NCI-H1436 (cell line): Measurements from ENCODE around the gene IL1RAPL1.

ENCODE experiments used
- DNase-seq: peaks from one replicate; lab custom pipeline; 2025; lab: John Stamatoyannopoulos, UW

The IL1RAPL1 gene

GRCh38 chrX:29792335-29792734 lies 1205.1 kb downstream of the IL1RAPL1 start:
- DNase-seq, result no peak

- no peak for DNase-seq
Measured at GRCh38 chrX:29797156-29797555, 1209.9 kb downstream of the IL1RAPL1 start.

DNA sequence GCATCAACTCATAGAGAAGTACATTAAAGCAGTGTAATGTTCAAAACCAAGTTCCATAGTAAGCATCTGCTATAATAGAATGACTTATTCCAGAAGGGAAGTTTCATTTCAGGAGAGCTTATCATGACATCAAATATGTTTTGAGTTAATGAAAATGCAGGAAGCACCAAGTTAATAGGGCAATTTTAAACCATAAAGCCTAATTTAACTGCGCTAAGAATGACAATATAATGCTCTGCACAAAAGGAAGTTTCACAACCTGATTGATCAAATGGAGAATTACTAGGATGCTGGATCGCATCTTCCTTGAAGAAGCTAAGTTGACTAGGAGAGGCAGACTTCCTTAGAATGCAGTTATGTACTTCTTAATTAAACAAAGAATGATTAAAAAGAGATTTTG lies 1211.2 kb downstream of the IL1RAPL1 start:
- no peak for DNase-seq

- DNase-seq, result no peak
Measured at GRCh38 chrX:29813174-29813573, 1225.9 kb downstream of the IL1RAPL1 start.

GRCh38 chrX:29824176-29824906 lies 1237.1 kb downstream of the IL1RAPL1 start:
- no peak for DNase-seq

DNA sequence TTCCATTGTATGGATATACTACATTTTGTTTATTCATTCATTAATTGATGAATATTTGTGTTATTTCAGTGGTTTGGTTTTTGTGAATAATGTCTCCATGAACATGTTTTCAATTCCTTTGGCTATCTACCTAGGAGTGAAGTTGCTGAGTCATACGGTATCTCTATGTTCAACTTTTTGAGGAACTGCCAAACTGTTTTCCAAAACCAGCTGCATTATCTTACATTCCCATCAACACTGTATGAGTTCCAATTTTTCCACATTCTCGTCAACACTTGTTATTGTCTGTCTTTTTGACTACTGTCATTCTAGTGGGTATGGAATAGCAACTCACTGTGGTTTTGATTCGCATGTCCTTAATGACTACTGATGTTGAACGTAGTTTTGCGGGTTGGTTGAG lies 1239.5 kb downstream of the IL1RAPL1 start:
- DNase-seq, result no peak

DNA sequence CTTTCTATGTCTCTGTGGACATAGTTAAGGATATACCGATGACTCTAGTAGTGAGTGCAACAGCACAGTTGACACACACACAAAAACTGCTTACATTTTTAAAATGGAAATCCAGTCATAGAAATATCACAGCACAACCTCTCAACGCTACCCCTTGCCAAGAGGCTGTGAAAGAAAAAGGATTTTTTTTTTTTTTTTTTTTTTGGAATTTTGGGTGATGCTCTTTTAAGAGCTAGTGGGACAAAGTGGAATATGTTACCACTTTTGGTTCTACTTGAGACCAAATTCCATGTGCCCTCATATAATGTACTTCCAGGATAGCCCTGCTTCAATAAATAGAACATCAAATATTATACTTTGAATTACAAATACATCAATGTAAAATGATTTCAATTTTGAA lies 1247.1 kb downstream of the IL1RAPL1 start:
- no peak for DNase-seq

DNA sequence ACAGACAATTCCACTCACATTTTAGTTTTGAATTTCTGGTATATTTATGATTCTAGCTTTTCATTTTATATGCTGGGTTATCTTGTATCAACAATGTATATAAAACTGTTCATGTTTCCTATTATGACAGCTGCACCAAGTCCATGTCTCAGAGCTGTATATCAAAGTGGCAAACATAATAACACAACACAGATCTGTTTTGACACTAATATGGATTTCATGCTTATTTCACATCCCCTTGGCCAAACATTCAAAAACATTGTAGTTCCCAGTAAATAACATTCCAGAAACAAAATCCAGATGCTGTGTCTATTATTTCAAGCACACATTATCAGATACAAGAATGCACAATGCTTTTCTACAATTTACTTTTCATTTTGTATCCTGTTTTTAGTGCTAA lies 1247.5 kb downstream of the IL1RAPL1 start:
- DNase-seq, result no peak

DNA sequence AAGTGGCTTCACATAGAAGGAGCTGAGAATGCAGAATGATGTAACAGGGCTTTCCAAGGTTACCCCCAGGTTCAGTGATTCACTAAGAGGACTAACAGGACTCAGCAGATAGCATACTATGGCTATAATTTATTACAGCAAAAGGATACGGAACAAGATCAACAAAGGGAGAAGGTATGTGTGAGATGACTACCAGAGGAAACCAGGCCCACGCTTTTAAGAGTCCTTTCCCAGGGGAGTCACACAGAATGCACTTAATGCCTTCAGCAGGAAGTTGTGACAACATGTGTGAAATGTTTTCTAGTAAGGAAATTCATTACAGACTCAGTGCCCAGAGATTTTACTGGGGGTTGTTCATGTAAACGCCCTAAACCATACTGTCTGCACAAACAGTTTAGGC lies 1254.5 kb downstream of the IL1RAPL1 start:
- no peak for DNase-seq

GRCh38 chrX:29842552-29842951 lies 1255.3 kb downstream of the IL1RAPL1 start:
- no peak for DNase-seq

GRCh38 chrX:29851857-29852605 lies 1264.8 kb downstream of the IL1RAPL1 start:
- DNase-seq, result no peak

DNA sequence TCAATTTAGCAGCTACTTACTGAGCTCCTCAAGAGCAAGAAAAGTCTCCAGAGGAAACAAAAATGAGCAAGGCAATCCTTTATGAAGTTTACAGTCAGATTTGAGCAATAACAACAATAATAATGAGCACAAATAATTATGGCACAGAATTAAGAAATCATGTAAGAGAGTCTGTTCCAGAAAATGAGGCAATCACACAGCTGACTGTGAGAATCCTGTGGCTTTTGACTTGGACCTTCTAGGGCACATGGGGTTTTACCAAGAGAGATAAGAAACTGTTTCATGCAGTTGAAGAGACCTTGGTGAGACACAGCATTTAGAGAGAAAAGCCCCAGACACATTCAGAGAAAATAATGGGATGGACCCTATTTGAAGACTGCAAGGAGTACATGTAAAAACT lies 1265.5 kb downstream of the IL1RAPL1 start:
- DNase-seq, result no peak

- no peak for DNase-seq
Measured at GRCh38 chrX:29858714-29859113, 1271.5 kb downstream of the IL1RAPL1 start.

- DNase-seq, result no peak
Measured at GRCh38 chrX:29862126-29862677, 1275.0 kb downstream of the IL1RAPL1 start.

DNA sequence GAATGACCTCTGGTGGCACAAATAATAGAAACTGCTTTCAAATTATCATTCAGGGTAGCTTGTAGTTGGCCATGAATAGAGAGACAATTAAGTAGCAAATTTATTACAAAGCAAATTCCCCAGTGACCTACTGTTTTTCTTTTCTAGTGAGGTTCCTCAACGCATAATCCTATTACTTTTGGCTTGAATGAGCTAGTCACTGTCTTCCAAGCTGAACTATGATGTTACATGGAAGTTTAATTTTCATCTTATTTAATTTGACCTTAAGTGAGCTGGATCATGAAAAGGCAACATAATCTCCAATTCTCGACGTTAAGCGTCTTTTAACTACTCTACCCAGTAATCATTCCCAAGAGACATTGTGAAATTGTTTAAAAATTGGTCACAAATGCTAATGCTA lies 1280.7 kb downstream of the IL1RAPL1 start:
- no peak for DNase-seq

- no peak for DNase-seq
Measured at GRCh38 chrX:29869837-29870236, 1282.6 kb downstream of the IL1RAPL1 start.

DNA sequence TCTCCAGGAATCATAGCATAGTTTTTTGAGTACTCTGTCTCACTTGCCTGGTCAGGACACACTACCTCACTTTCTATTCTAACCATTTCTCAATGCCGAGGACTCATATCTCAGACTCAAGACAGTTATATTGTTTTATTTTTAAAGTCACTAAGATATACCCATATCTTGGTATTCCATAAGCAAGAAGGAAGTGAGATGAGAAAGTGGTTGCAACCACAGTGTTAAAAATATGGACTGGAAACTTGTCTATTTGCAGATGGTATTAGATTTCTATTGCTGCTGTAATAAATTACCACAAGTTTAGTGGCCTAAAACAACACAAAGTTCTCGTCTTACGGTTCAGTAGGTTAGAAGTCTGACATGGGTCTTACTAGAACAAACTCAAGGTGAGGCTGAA lies 1283.4 kb downstream of the IL1RAPL1 start:
- no peak for DNase-seq

DNA sequence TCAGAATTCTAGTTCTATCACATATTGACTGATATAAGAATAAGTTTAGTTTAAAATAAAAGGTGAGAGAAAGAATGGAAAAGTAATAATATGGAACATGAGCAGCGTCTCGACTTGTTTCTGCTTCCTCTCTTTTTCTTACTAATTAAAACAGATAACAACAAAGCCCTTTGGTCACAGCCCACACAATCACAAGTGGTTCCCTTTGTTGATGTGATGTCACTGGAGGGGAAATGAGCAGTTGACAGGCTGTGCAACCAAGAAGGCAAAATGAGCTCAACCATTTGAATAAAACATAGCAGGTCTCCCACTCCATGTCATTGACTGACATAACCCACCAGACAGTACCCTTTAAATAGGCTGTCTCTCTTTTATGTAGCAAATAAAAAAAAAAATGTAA lies 1285.6 kb downstream of the IL1RAPL1 start:
- no peak for DNase-seq

DNA sequence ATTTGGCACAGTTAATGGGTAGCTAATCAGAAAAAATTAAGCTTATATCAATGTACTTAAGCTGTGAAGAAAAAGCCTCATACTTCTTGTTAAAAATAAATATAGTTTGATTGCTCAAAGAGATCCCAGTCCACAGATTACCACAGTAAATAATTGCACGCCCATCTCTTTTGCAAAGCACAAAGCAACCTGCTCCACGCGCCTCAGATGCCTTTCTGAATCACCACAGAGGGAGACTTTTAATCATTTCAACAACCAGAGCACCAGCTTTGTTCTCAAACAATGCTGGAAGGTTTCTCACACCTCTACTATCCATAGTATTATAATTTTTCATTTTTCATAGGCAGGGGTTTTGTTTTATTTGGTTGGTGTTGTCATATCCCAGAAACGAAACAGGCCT lies 1289.5 kb downstream of the IL1RAPL1 start:
- DNase-seq, result no peak

DNA sequence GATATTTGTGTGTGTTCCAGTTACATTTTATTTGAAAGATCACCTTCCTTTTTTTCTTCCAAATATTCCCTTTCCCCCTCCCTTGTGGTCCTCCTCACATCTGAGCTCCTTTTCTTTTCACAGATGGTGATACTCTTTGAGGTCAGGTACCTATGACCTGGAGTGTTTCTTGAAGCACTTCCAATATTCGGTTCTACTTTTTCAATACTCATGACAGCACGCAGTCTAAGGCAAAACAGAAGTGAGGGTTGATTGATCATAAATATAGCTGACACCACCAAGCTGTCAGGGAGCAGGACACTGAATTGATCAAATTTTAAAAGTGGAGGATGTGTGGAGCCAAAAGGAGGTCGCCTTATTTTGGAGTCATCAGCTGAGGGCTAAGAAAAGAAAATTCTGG lies 1293.7 kb downstream of the IL1RAPL1 start:
- no peak for DNase-seq

- DNase-seq, result no peak
Measured at GRCh38 chrX:29890004-29890403, 1302.8 kb downstream of the IL1RAPL1 start.

DNA sequence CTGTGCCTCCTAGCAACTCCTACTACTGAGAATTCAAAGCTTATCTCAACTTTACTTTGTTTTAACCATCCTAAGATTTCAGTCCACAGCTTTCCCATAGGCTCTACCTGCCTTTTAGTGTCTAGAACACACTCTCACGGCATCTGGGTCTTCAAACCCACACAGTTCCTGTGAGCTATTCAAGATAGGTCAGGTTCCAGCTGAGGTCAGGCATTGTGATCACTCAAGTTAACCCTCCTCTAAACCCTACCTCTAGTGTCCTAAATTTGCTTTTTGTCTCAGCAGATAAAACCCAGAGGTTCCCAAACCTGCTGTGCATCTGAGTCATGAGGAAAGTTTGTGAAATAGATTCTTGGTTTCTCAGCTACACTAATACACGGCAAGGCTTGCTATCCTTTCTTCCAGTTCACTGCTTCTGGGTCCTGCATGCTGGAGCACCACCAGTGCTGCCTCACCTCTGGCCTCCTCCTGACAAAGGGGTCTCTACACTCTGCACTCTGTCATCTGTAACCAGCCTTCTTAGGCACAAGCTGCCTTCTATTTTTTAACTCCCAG lies 1303.5 kb downstream of the IL1RAPL1 start:
- DNase-seq, result no peak

DNA sequence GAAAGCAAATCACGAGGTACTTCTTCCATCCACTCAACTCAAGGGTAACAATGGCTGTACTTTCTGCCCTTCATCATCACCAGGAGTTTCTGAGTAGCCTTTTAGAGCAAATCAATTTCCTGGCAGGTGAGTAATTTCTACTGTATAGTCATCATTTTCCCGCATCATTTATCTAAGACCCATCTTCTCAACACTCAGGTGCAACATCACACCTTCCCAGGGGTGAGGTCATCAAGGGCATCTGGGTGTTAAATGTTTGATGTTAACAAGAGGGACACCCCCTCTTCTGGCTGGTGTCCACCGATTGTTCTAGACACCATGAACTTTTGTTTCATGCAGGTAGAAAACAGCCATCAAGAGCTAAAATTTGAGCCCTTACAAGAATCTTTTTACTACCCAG lies 1314.8 kb downstream of the IL1RAPL1 start:
- DNase-seq, result no peak
